Activated naive CD4-positive, alpha-beta T cell treated with anti-CD3 and anti-CD28 coated beads, Interleukin-2, amount 10 ng/mL, durations not matched to agents 5 hours and 36 hours (primary cell): ENCODE data around the gene ANO6. TPM values are rescaled to one million over a fixed set of nuclear protein-coding genes. Genes with fewer than 3 reads are reported as not detected.

Experiments
- total RNA-seq, 2 experiments: library from RNA; stranded (reverse); gene quantifications; one replicate each; pipeline ENCODE4 v1.2.3, GENCODE V29; 2021

The ANO6 gene
- total RNA-seq: 10 to 100 TPM; 24.6 to 24.9 TPM

DNA sequence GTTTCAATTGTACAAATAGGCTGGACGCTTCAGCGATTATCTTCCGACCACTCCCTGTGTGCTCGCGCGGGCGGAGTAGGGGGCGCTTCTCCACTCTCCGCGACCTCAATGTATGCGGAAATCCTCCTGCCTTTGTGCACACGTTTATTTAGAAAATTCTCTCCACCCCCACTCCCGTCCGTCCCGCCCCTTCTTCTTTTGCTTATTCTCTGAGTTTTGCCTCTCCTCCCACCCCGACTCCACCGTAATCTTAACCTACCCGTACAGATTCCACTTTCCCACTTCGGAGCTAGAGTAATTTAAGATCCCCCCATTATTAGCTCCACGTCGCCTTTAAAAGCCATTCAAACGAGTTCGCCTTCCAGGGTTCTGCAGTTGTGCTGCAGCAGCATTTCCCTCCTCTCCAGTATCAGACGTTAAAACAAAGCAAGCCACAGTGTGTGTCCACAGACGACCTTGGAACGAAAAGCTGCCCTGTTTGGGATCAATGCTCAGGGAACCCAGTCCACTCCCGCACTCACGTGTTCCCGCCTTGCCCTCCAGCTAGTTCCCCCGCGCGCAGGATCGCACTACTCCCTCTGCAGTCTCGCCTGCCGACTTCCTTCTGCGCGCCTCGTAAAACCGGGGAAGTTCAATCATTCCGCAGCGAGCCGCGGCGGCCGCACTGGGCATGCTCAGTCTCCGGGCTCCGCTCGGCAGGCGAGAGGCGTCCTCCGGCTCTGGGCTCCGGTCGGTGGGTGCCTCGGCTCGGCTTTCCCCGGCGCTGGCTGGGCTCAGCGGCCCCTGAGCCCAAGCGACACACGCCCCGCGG is at the start of gene ANO6:
TSS of gene ANO6 (plus strand) at position 677 of the 811 bp plus-strand sequence. CDS start 227 bp downstream, outside the sequence.

Other genes starting within 250 kb of the ANO6 start
- not detected for gene DBX2, start 165.0 kb upstream of the ANO6 start, total RNA-seq